Measurements from ENCODE around the gene AHRR. TPM values are rescaled to one million over a fixed set of nuclear protein-coding genes. Genes with fewer than 3 reads are reported as not detected.

Gene AHRR
- total and polyA plus RNA-seq, 4 donors = 2.8 to 5.5 (median 3.8) TPM

DNA sequence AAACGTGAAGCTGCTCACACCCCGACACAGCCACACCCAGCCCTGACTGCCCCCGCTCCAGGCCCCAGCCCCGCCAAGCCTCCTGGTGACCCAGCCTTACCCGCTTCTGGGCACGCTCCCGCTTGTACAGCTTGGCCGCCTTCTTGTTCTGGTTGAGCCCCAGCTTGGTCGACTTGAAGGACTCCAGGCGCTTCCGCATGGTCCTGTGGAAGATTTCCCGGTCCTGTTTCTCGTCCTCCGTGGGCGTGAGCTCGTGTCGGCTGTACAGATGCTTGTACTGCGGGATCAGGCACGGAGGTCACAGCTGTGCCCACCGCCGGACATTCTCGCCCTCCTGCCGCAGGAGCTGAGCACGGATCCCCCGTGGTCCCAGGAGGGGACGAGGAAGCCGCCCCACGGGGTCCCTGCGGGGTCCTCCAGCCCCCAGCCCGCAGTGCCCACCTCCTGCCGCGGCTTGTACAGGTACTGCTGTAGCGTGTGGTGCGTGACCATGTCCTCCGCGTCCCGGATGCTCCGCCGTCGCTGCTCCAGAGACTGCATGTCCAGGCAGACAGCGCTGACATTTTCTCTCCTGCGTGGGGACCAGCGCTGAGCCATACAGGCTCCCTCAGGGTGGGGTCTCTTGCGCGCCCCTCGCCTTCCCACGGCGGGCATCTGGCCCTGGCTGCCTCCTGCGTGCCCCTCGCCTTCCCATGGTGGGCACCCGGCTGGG lies 154.7 kb downstream of the AHRR start:
- no peak overlapping the region for H3K27ac ChIP-seq (ENCODE audit: low read depth, low read length)
- WGBS (ENCODE audit: insufficient coverage) = 82% methylated on average over 46 of the region's 51 CpGs
- peaks cover 18% of the 10 kb centered on the region for H3K27me3 ChIP-seq (ENCODE audit: control insufficient read depth, insufficient read depth, low read length)
- H3K4me3 ChIP-seq (ENCODE audit: low read depth, low read length) = no peak overlapping the region
- DNase-seq (ENCODE audit: low read depth in 4 of 6, low spot score in 6 of 6) = no peak
- H3K36me3 ChIP-seq (ENCODE audit: control insufficient read depth, insufficient read depth, low read length) = peaks cover 56% of the 10 kb centered on the region
- no peaks in the 10 kb centered on the region for H3K9me3 ChIP-seq (ENCODE audit: control insufficient read depth, insufficient read depth, low read length)
- peaks cover 39% of the 10 kb centered on the region for H3K4me1 ChIP-seq (ENCODE audit: control insufficient read depth, insufficient read depth, low read length)

DNA sequence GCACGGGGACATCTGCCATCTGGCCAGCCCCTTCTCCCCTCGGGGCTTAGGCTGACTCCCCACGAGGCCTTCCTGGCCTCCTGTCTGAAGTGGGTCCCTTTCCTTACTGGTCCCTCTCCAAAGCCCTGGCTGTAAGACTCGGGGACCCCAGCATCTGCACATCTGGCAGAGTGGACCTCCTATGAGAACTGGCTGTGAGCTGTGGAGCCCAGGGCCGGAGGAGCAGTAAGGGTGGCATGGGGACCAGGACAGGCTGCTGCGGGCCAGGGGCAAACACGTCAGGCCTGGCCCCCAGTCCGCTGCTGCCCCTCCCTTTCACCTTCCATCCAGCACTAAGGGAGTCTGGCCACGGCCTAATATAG lies 155.3 kb downstream of the AHRR start:
- H3K27ac ChIP-seq (ENCODE audit: low read depth, low read length) = no peak overlapping the region
- H3K4me1 ChIP-seq (ENCODE audit: control insufficient read depth, insufficient read depth, low read length) = peaks cover 33% of the 10 kb centered on the region
- 82% methylated on average over 7 of the region's 9 CpGs for WGBS (ENCODE audit: insufficient coverage)
- H3K9me3 ChIP-seq (ENCODE audit: control insufficient read depth, insufficient read depth, low read length) = no peaks in the 10 kb centered on the region
- H3K36me3 ChIP-seq (ENCODE audit: control insufficient read depth, insufficient read depth, low read length) = peaks cover 53% of the 10 kb centered on the region
- no peak overlapping the region for H3K4me3 ChIP-seq (ENCODE audit: low read depth, low read length)
- H3K27me3 ChIP-seq (ENCODE audit: control insufficient read depth, insufficient read depth, low read length) = peaks cover 18% of the 10 kb centered on the region
- DNase-seq (ENCODE audit: low read depth in 4 of 6, low spot score in 6 of 6) = no peak

DNA sequence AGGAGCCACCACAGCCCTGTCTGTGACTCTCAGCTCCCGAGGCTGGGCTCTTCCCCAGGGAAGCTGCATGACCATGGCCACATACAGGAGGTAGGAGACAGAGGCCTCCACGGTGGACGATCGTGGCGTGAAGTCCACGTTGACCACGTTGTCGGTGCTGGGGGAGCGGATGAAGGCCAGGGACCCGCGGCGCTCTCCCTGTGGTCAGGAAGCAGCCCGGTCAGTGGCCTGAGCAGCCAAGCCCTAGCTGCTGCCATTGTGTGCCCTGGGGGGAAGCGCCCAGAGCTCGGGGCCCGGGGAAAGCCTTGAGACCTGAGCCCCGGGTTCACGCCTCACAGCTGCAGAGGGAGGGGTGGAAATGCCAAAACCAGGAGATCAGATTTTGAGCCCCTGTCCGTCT lies 155.7 kb downstream of the AHRR start:
- 83% methylated on average over 19 of the region's 19 CpGs for WGBS (ENCODE audit: insufficient coverage)
- no peak for DNase-seq (ENCODE audit: low read depth in 4 of 6, low spot score in 6 of 6)
- H3K4me1 ChIP-seq (ENCODE audit: control insufficient read depth, insufficient read depth, low read length) = peaks cover 29% of the 10 kb centered on the region
- H3K27ac ChIP-seq (ENCODE audit: low read depth, low read length) = no peak overlapping the region
- H3K9me3 ChIP-seq (ENCODE audit: control insufficient read depth, insufficient read depth, low read length) = no peaks in the 10 kb centered on the region
- H3K36me3 ChIP-seq (ENCODE audit: control insufficient read depth, insufficient read depth, low read length) = peaks cover 51% of the 10 kb centered on the region
- no peak overlapping the region for H3K4me3 ChIP-seq (ENCODE audit: low read depth, low read length)
- peaks cover 18% of the 10 kb centered on the region for H3K27me3 ChIP-seq (ENCODE audit: control insufficient read depth, insufficient read depth, low read length)

GRCh38 chr5:477871-478270 lies 156.4 kb downstream of the AHRR start:
- peaks cover 18% of the 10 kb centered on the region for H3K27me3 ChIP-seq (ENCODE audit: control insufficient read depth, insufficient read depth, low read length)
- WGBS (ENCODE audit: insufficient coverage) = 91% methylated on average over 12 of the region's 13 CpGs

GRCh38 chr5:478369-478981 lies 157.0 kb downstream of the AHRR start:
- no peak for DNase-seq (ENCODE audit: low read depth in 4 of 6, low spot score in 6 of 6)
- H3K4me1 ChIP-seq (ENCODE audit: control insufficient read depth, insufficient read depth, low read length) = peaks cover 26% of the 10 kb centered on the region
- H3K36me3 ChIP-seq (ENCODE audit: control insufficient read depth, insufficient read depth, low read length) = peaks cover 51% of the 10 kb centered on the region
- peaks cover 18% of the 10 kb centered on the region for H3K27me3 ChIP-seq (ENCODE audit: control insufficient read depth, insufficient read depth, low read length)
- H3K4me3 ChIP-seq (ENCODE audit: low read depth, low read length) = no peak overlapping the region
- no peaks in the 10 kb centered on the region for H3K9me3 ChIP-seq (ENCODE audit: control insufficient read depth, insufficient read depth, low read length)
- H3K27ac ChIP-seq (ENCODE audit: low read depth, low read length) = no peak overlapping the region
- 80% methylated on average over 9 of the region's 18 CpGs for WGBS (ENCODE audit: insufficient coverage)

More at GRCh38 chr5:477871-478270, 156.4 kb downstream of the AHRR start:
- Histone ChIP-seq H3K27ac (ENCODE audit: low read depth, low read length) (no peak overlapping the region), H3K4me3 (ENCODE audit: low read depth, low read length) (no peak overlapping the region), H3K4me1 (ENCODE audit: control insufficient read depth, insufficient read depth, low read length) (peaks cover 26% of the 10 kb centered on the region), H3K9me3 (ENCODE audit: control insufficient read depth, insufficient read depth, low read length) (no peaks in the 10 kb centered on the region), H3K36me3 (ENCODE audit: control insufficient read depth, insufficient read depth, low read length) (peaks cover 51% of the 10 kb centered on the region)
- DNase-seq (ENCODE audit: low read depth in 4 of 6, low spot score in 6 of 6) = no peak

- Histone ChIP-seq H3K27ac (ENCODE audit: low read depth, low read length) (no peak overlapping the region), H3K4me3 (ENCODE audit: low read depth, low read length) (no peak overlapping the region), H3K36me3 (ENCODE audit: control insufficient read depth, insufficient read depth, low read length) (peaks cover 51% of the 10 kb centered on the region), H3K9me3 (ENCODE audit: control insufficient read depth, insufficient read depth, low read length) (no peaks in the 10 kb centered on the region), H3K4me1 (ENCODE audit: control insufficient read depth, insufficient read depth, low read length) (peaks cover 20% of the 10 kb centered on the region), H3K27me3 (ENCODE audit: control insufficient read depth, insufficient read depth, low read length) (peaks cover 18% of the 10 kb centered on the region)
- 89% methylated on average over 18 of the region's 18 CpGs for WGBS (ENCODE audit: insufficient coverage)
- no peak for DNase-seq (ENCODE audit: low read depth in 4 of 6, low spot score in 6 of 6)
Measured at GRCh38 chr5:478982-479535, 157.5 kb downstream of the AHRR start.

DNA sequence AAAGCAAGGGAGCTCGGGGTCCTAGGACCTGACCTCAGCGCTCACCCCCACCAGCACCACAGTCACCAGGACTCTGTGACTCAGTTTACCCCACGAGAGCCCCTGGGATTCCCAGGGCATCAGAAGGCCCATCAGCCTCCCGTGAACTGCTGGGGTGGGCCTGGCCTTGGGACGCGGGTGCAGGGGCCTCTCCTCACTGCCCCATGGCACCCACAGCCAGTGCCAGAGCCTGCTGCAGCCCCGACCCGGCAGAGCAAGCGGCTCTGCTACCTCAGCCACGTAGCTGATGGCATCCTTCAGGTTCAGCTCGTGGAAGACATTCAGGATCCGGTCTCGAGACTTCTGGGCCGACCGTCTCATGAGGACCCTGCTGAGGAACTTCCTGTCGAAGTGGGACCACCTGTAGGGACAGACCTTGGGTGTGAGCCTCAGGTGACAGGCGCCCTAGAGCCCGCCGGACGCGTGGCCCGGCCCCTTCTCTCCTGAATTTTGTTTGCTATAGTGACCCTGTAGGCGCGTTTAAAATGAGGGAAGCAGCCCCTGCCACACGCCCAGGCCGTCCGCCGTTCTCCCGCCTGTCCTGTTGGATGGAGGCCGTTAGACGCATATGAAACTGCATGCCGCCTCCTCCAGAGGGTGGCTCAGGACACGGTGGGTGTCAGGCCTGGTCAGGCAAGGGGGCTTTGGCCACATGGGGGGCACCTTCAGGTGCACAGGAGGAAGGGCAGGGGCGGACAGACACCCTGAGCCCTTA lies 158.2 kb downstream of the AHRR start:
- no peak overlapping the region for H3K4me3 ChIP-seq (ENCODE audit: low read depth, low read length)
- H3K27me3 ChIP-seq (ENCODE audit: control insufficient read depth, insufficient read depth, low read length) = peaks cover 17% of the 10 kb centered on the region
- peaks cover 51% of the 10 kb centered on the region for H3K36me3 ChIP-seq (ENCODE audit: control insufficient read depth, insufficient read depth, low read length)
- no peak for DNase-seq (ENCODE audit: low read depth in 4 of 6, low spot score in 6 of 6)
- 79% methylated on average over 34 of the region's 34 CpGs for WGBS (ENCODE audit: insufficient coverage)
- no peaks in the 10 kb centered on the region for H3K9me3 ChIP-seq (ENCODE audit: control insufficient read depth, insufficient read depth, low read length)
- peaks cover 17% of the 10 kb centered on the region for H3K4me1 ChIP-seq (ENCODE audit: control insufficient read depth, insufficient read depth, low read length)
- no peak overlapping the region for H3K27ac ChIP-seq (ENCODE audit: low read depth, low read length)

DNA sequence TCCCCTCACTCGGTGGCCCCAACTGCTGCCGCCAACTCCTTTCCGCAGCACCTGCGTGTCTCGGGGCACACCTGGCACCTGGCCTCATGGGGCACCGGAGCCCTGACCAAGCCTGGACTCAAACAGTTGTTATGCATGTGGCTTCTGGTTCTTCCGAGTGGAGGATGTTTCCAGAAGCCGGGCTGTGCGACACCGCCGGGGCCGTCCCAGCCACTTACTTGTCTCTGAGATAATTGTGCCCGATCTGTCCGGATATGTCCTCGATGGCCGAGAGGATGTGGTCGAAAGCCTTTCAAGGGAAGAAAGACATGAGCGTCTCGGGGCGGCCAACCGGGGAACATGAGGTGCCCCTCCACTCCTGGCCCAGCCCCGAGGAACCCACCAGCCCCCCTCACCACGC lies 159.8 kb downstream of the AHRR start:
- 90% methylated on average over 22 of the region's 23 CpGs for WGBS (ENCODE audit: insufficient coverage)
- H3K4me1 ChIP-seq (ENCODE audit: control insufficient read depth, insufficient read depth, low read length) = peaks cover 1% of the 10 kb centered on the region
- H3K27me3 ChIP-seq (ENCODE audit: control insufficient read depth, insufficient read depth, low read length) = peaks cover 2% of the 10 kb centered on the region
- no peak overlapping the region for H3K27ac ChIP-seq (ENCODE audit: low read depth, low read length)
- H3K4me3 ChIP-seq (ENCODE audit: low read depth, low read length) = no peak overlapping the region
- H3K9me3 ChIP-seq (ENCODE audit: control insufficient read depth, insufficient read depth, low read length) = no peaks in the 10 kb centered on the region
- H3K36me3 ChIP-seq (ENCODE audit: control insufficient read depth, insufficient read depth, low read length) = peaks cover 39% of the 10 kb centered on the region
- DNase-seq (ENCODE audit: low read depth in 4 of 6, low spot score in 6 of 6) = no peak

DNA sequence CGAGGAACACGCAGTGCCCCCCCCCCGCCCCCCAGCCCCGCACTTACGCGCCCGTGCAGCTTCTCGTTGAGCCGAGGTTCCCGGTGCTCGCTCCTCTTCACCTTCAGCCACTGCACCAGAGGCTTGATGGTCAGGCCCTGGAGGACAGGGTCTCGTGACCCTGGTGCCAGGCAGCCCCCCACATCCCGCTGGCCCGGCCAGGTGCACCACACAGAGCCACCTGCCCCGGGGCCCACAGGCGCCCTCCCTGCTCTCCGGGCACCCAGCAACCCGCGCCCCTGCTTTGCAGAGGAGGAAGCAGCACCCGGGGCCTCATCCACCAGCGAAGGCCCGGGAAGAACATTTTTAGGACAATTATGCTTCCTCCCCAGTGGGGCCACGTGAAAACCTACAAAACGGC lies 160.5 kb downstream of the AHRR start:
- 82% methylated on average over 17 of the region's 24 CpGs for WGBS (ENCODE audit: insufficient coverage)

More for the DNA sequence above, 160.5 kb downstream of the AHRR start:
- no peaks in the 10 kb centered on the region for H3K4me1 ChIP-seq (ENCODE audit: control insufficient read depth, insufficient read depth, low read length)
- no peaks in the 10 kb centered on the region for H3K9me3 ChIP-seq (ENCODE audit: control insufficient read depth, insufficient read depth, low read length)
- peaks cover 32% of the 10 kb centered on the region for H3K36me3 ChIP-seq (ENCODE audit: control insufficient read depth, insufficient read depth, low read length)
- no peak overlapping the region for H3K27ac ChIP-seq (ENCODE audit: low read depth, low read length)
- DNase-seq (ENCODE audit: low read depth in 4 of 6, low spot score in 6 of 6) = no peak
- no peaks in the 10 kb centered on the region for H3K27me3 ChIP-seq (ENCODE audit: control insufficient read depth, insufficient read depth, low read length)
- H3K4me3 ChIP-seq (ENCODE audit: low read depth, low read length) = no peak overlapping the region

All from spinal cord (tissue), 10 donors.